AG04450 (cell line): ENCODE measurements around the gene LGALS7. TPM values are rescaled to one million over a fixed set of nuclear protein-coding genes. Genes with fewer than 3 reads are reported as not detected.
"Not testable (repeated sequence)": the region's sequence is repeated elsewhere in the genome, so short reads cannot be mapped to it uniquely, and the experiment has no call there.

Experiments
- CTCF ChIA-PET: fragments of 300-600, 350-600 bp; formaldehyde crosslinking; extraction: SDS; loops from one replicate; lab custom pipeline; 2022; ENCODE audit warnings: antibody characterized with exemption, inconsistent platforms; lab: Charles Lee
- POLR2A ChIA-PET: fragments of 350-600 bp; formaldehyde crosslinking; extraction: SDS; loops from one replicate; lab custom pipeline; 2021; ENCODE audit warnings: antibody characterized with exemption, inconsistent platforms; lab: Yijun Ruan, JAX
- DNase-seq: peaks from one replicate; pipeline ENCODE4 v3.0.0-alpha.2; 2011; ENCODE audit warnings: low read depth, low spot score
- H3K27ac ChIP-seq: one replicate; pipeline ENCODE4 v1.5.1; 2012; ENCODE audit warnings: low read depth, low read length, control low read depth
- H3K27me3 ChIP-seq: one replicate; pipeline ENCODE4 v1.6.0; 2012; ENCODE audit warnings: low read length; ENCODE audit not compliant: control insufficient read depth, insufficient read depth
- H3K4me3 ChIP-seq: 2 replicates; pipeline ENCODE4 v1.5.1; 2011; ENCODE audit warnings: mild to moderate bottlenecking, low read depth, low read length, control low read depth
- H3K9me3 ChIP-seq: 2 replicates; pipeline ENCODE4 v1.5.1; 2012; ENCODE audit warnings: low read length; ENCODE audit not compliant: control insufficient read depth, insufficient read depth
- CTCF ChIP-seq: IDR thresholded peaks from 2 replicates; pipeline ENCODE4 v1.5.1; 2011; ENCODE audit warnings: low read depth, low read length, control low read depth, inconsistent platforms
- polyA plus RNA-seq: library from polyadenylated mRNA; depleted of rRNA; stranded (reverse); fragments of >200 nt; gene quantifications from 2 replicates; pipeline ENCODE4 v1.2.3, GENCODE V29; 2011

Gene LGALS7
- polyA plus RNA-seq, 1 experiment = not detected

GRCh38 chr19:38759590-38760003 is 13.7 kb downstream of the LGALS7 start:
- CTCF ChIA-PET = no interaction called here
- no peaks in the 10 kb centered on the region for H3K9me3 ChIP-seq
- no peak overlapping the region for H3K27ac ChIP-seq
- H3K4me3 ChIP-seq = no peak overlapping the region
- no peak for DNase-seq
- H3K27me3 ChIP-seq = no peaks in the 10 kb centered on the region
- TF ChIP-seq CTCF = no peak
- POLR2A ChIA-PET = no interaction called here

DNA sequence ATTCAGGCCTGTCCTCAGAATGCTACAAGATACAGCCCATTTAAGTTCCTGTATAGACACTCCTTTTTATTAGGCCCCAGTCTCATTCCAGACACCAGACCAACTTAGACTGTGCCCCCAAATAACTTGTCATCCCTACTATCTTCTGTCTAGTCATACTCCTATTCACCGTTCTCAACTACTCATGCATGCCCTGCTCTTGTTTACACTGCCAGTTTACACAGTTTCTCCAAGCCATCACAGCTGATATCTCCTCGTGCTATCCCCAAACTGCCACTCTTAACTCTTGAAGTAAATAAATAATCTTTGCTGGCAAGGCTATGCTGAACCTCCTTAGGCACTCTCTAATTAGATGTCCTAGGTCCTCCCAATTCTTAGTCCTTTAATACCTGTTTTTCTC is 19.1 kb downstream of the LGALS7 start:
- CTCF ChIA-PET, POLR2A ChIA-PET, H3K4me3 ChIP-seq, H3K27me3 ChIP-seq, DNase-seq, H3K9me3 ChIP-seq, H3K27ac ChIP-seq: not testable (repeated sequence)

DNA sequence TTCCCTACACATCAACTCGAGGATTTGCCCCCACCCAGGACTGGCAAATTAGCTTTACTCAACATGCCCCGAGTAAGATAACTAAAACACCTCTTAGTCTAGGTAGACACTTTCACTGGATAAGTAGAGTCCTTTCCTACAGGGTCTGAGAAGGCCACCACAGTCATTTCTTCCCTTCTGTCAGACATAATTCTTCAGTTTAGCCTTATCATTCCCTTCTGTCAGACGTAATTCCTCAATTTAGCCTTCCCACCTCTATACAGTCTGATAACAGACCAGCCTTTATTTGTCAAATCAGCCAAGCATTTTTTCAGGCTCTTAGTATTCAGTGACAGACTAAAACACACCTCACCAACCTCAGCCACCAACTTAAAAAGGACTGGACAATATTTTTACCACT is 19.5 kb downstream of the LGALS7 start:
- H3K4me3 ChIP-seq, DNase-seq, CTCF ChIA-PET, H3K27ac ChIP-seq, H3K9me3 ChIP-seq, POLR2A ChIA-PET, H3K27me3 ChIP-seq: not testable (repeated sequence)

DNA sequence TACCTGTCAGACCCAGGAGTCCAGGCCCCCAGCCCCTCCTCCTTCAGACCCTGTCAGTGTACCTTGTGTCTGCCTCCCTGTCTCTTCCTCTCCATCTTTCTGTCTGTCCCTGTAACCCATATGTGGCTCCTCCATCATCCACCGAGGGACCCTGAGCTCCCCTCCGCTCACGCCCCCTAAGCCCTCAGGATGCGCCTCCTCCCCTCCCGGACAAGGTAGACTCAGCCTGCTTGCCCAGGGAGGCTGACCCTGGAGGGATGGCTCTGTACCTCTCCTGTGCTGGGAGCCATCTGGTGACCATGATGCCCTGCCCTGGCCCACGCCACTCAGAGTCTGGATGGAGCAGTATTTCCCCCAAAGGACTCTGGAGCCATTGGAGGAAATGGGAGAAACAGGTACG is 28.0 kb downstream of the LGALS7 start:
- no peaks in the 10 kb centered on the region for H3K27me3 ChIP-seq
- POLR2A ChIA-PET = no interaction called here
- TF ChIP-seq CTCF = no peak
- no peak for DNase-seq
- H3K4me3 ChIP-seq = no peak overlapping the region
- CTCF ChIA-PET = no interaction called here
- no peak overlapping the region for H3K27ac ChIP-seq
- H3K9me3 ChIP-seq = no peaks in the 10 kb centered on the region; the same call in 1 of the 2 replicates

DNA sequence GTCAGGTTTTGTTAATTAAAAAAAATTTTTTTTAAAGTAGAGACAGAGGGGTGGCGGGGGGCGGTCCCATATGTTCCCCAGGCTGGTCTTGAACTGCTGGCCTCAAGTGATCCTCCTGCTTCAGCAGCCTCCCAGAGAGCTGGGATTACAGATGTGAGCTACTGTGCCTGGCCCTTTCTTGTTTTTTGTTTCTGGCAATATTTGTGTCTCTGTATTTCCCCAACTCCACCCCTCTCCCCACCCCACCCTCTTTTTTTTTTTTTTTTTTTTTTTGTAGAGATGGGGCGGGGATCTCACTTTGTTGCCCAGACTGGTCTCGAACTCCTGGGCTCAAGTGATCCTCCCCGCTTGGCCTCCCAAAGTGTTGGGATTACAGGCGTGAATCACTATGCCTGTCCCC is 28.4 kb downstream of the LGALS7 start:
- ChIA-PET POLR2A (interaction anchor here (0.7 kb wide), 1 partner anchor 71 kb away, joined by 4 read pairs; no protein-coding TSS in a partner anchor), CTCF (interaction anchor here (0.6 to 1.0 kb wide), 2 partner anchors 15 to 150 kb away, joined by 3 to 4 read pairs; no protein-coding TSS in a partner anchor)
- Histone ChIP-seq H3K9me3 (no peaks in the 10 kb centered on the region; the same call in 1 of the 2 replicates), H3K27me3 (no peaks in the 10 kb centered on the region), H3K4me3 (no peak overlapping the region), H3K27ac (no peak overlapping the region)
- no peak for DNase-seq
- no peak for TF ChIP-seq CTCF

- H3K4me3 ChIP-seq = no peak within 1 kb of the TSS
- no peak within 1 kb of the TSS for H3K27ac ChIP-seq
- ChIA-PET POLR2A (interaction anchor here (0.6 to 0.7 kb wide), 2 partner anchors 13 to 72 kb away, joined by 4 to 5 read pairs; no protein-coding TSS in a partner anchor), CTCF (interaction anchor here (0.6 to 1.0 kb wide), 3 partner anchors 14 to 186 kb away, joined by 3 to 4 read pairs (median 4); partner anchors contain the start of genes MRPS12 and SARS2)
- no peak for TF ChIP-seq CTCF
- no peaks in the 10 kb centered on the region for H3K27me3 ChIP-seq
- no peak for DNase-seq
- no peaks in the 10 kb centered on the region; the same call in 1 of the 2 replicates for H3K9me3 ChIP-seq
Measured at GRCh38 chr19:38744298-38744681, 29.0 kb downstream of the LGALS7 start, which contains the start of gene CAPN12. Gene CAPN12 (minus strand): TSS chr19:38744474. CDS start chr19:38744165, 309 bp downstream.
